Activated CD8-positive, alpha-beta memory T cell treated with anti-CD3 and anti-CD28 coated beads for 36 hours (primary cell): Measurements from ENCODE around the gene KRT1. TPM values are rescaled to one million over a fixed set of nuclear protein-coding genes. Genes with fewer than 3 reads are reported as not detected.
"Not testable (repeated sequence)": the region's sequence is repeated elsewhere in the genome, so short reads cannot be mapped to it uniquely, and the experiment has no call there.

Experiments used
- CTCF ChIA-PET: fragments of 350-600 bp; sonication (Branson Sonifier 250); formaldehyde crosslinking; loops from one replicate; lab custom pipeline; 2021; ENCODE audit warnings: antibody characterized with exemption; lab: Charles Lee
- POLR2A ChIA-PET: fragments of 350-600 bp; sonication (Branson Sonifier 250); formaldehyde crosslinking; loops from one replicate; lab custom pipeline; 2021; ENCODE audit warnings: antibody characterized with exemption; lab: Charles Lee
- total RNA-seq, 2 experiments: library from RNA; stranded (reverse); gene quantifications; one replicate each; pipeline ENCODE4 v1.2.3, GENCODE V29; 2021

KRT1 gene
- total RNA-seq, 2 experiments from 2014 or later, result not detected

DNA sequence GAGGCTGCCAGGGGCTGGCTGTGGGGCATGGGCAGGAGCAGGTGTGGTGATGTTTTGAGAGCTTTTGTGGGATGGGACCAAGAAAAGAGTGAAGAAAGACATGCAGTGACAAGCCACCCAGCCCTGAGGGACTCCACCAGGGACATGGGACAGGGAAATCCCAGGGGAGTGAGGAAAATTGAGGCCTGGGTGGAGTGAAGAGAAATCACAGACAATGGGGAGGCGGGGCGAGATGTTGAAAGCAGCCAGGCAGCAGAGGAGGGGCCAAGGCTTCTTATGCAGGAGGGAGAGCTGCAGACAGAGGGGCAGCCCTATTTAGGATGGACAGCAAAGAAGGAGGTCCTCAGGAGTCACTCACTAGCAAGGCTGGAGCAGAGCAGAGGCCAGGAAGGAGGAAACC, 4.2 kb upstream of the KRT1 start:
- CTCF ChIA-PET, result no interaction called here
- POLR2A ChIA-PET, result no interaction called here

DNA sequence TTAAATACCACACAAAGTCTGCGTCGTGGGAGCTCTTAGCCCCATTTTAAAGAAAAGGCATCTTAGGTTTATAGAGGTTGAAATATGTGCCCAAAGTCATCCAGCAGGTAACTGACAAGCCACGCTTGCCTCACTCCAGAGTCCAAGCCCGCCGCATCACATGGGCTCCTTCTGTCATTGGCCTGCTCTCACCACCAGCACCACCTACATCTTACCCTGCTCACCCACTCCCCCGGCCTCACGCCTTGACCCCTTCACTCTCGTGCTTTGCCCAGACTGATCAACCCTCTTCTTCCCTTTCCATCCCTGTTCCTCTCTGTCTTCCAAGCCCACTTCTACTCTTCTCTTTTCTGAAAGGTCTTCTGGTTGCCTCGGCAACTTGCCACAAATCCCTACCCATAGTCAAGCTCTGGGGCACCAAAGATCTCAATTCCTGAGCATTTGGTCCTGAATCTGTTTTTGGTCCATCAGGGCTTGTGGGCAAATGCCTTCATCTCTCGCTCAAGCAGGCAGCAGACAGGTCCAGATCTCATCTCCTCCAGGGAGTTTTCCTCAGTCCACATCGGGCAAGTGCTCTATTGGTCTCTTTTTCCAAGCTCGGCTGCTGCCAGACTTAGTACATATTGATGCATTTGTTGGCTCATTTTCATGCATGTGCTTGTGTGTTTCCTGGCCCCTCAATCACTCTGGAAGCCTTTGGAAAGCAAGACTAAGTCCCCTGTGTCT, 3.5 kb upstream of the KRT1 start:
- ChIA-PET POLR2A (no interaction called here), CTCF (no interaction called here)

DNA sequence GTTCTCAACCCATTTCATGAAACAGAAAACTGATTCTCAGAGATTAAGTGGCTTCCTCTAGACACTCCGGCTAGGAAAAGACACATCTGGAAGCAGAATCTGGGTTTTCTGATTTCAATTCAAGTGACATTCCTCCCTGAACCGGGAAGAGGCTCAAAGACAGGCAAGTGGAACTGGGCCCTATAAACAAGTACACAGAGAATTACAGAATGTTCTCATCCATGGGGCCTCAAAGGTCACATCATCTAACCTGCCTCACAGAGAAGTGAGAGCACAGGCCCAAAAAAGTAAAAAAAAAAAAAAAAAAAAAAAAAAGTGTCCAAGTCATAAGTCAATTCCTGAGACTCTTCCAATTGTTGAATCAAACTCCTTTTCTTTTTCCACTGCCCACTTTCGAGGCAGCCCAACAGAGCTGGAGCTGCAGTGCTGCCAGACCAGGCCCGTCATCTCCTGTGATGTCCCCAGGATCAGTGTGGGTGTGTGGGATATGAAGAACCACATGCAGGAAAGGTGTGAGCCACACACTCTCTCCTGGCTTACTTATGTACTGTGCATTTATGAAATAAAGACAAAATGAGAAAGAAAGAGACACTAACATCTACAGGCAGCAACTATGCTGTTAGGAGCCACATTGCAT, 2.8 kb upstream of the KRT1 start:
- CTCF ChIA-PET, result no interaction called here
- POLR2A ChIA-PET, result no interaction called here

DNA sequence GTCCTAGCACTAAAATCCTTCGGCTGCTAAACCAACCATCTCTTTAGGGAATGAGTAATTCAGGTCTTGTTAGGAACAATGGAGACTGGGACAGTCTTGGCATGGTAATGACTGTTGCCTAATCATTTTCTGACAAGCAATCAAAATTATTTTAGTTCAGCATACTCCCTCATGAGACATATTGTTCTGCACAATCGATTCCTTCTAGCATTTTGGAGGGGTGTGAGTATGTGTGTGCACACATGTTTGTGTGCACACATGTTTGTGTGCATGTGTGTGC, 2.1 kb upstream of the KRT1 start:
- ChIA-PET POLR2A (no interaction called here), CTCF (no interaction called here)

DNA sequence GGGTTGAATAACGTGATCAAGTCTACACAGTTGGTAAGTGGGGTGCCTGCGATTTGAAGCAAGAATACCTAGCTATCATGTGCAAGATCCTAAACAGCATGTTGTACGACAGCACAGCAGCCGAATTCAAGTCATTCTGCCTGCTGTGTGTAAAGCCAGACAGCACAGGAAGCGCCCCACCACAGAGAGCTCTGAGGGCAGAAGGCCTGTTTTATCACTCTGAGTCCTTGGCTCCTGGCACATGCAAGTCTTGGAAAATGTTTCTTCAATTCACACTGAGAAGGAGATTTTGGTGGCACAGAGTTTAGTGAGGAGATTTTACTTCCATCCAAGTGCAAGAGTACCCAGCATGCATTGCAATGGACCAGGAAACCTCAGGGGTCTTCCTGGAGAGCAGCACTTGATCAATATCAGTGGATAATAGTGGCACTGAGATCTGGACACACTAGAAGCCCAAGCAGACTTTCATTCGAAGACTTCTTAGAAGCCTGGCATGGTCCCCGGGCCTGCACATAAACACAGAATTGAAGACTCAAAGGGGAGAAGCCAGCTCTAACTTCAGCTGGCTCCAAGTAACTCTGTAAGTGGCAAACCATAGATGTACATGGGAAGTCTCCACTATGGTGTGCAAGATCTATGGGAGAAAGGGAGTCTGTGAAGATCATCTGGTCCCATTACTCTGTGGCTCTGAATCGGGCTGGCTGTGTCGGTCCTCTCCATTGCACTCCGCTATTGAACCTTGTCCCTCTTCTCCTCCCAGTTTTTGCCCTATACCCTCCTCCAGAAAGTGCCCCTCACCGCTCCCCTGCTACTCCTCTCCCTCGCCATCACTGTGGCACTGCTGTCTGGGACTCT, 1.5 kb upstream of the KRT1 start:
- POLR2A ChIA-PET, result no interaction called here

DNA sequence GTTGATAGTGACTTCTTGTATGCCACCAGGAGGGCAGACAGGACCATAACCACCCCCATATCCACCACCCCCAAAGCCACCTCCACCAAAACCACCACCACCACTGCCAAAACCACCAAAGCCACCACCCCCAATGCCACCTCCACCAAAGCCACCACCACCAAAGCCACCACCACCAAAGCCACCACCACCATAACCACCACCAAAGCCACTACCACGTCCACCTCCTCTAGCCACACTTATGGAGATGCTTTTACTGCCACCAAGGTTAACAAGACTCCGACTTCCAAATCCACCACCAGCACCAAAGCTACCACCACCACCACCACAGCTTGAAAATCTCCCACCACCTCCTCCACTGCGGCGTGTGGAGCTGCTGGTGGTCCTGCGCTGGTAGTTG, 332 bp downstream of the KRT1 start:
- POLR2A ChIA-PET, result no interaction called here
- CTCF ChIA-PET, result interaction anchor here (1.2 kb wide), 1 partner anchor 186 kb away, joined by 3 read pairs; no protein-coding TSS in a partner anchor

More for the DNA sequence above, 1.5 kb upstream of the KRT1 start:
- CTCF ChIA-PET, result no interaction called here

DNA sequence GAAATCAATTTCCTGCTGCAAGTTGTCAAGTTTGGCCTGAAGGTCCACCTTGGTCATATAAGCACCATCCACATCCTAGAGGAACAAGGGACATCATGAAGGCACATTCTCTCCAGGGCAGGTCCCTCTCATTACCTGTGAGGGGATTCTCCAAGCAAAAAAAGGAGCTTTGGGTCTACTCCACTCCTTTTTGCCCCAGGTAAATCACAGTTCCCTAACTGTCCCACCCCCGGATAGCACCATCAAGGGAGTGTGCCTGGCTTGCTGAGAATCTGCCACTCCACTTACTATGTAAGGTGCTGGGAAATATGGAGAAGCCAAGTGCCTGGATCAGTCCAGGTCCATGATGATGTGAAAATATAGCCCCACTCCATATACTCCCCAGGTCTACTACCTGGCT, 2.5 kb downstream of the KRT1 start:
- CTCF ChIA-PET, result no interaction called here

DNA sequence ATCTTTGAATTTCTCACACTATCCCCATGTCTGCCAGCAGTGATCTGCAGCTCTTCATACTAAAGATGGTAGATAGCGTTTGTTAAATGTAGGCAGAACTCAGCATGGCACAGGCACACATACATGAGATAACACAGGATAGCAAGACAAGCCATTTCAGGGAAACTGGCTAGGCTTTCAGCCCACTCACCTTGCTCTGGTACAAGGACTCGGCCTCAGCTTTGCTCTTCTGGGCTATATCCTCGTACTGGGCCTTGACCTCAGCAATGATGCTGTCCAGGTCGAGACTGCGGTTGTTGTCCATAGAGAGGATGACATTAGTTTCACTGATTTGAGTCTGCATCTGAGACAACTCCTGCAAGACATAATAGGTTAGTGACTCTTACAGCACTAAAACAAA, 3.1 kb downstream of the KRT1 start:
- ChIA-PET POLR2A (no interaction called here), CTCF (no interaction called here)

More for the DNA sequence above, 2.5 kb downstream of the KRT1 start:
- POLR2A ChIA-PET, result no interaction called here

DNA sequence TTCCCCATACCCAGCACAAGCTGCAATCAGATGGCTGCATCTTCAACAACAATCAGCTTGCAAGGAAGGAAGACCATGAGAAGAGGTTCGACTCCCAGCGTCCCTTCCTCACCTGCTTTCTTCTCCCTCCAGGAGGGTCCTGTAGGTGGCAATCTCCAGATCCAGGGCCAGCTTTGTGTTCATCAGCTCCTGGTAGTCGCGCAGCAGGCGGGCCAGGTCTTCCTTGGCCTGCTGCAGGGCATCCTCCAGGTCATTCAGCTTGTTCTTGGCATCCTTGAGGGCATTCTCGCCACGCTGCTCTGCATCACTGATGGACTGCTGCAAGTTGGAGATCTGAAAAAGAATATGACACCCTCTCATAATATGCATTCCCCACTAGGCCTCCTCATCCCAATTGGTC, 4.0 kb downstream of the KRT1 start:
- ChIA-PET POLR2A (no interaction called here), CTCF (no interaction called here)

DNA sequence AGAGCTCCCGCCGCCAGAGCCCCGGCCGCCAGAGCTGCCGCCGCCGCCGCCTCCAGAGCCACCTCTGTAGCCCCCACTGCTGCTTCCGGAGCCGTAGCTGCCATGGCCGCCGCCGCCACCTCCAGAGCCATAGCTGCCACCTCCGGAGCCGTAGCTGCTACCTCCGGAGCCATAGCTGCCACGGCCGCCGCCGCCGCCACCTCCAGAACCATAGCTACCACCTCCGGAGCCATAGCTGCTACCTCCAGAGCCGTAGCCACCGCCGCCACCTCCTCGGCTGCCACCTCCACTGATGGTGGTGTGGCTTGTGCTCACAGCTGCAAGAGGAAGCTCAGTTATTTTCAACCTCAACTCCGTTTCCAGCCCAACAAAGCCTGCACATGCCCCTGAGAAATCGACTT, 4.9 kb downstream of the KRT1 start:
- POLR2A ChIA-PET, result no interaction called here
- CTCF ChIA-PET, result no interaction called here

DNA sequence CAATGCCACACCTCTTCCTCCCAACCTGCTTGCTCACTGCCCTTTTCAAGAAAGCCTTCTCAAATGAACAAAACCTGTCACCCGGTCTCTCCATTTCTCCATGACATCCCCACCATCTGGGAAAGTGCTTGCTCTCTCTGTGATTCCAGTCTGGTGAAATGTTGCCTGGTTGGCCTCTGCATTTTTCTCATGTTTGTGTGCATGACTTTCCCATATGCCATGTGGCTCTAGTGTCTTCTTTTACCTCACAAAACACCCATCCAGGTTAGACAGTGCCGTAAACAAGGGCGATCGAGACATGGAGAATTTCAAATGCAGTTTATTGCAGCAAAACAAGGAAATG, 5.8 kb downstream of the KRT1 start:
- ChIA-PET POLR2A (no interaction called here), CTCF (no interaction called here)

DNA sequence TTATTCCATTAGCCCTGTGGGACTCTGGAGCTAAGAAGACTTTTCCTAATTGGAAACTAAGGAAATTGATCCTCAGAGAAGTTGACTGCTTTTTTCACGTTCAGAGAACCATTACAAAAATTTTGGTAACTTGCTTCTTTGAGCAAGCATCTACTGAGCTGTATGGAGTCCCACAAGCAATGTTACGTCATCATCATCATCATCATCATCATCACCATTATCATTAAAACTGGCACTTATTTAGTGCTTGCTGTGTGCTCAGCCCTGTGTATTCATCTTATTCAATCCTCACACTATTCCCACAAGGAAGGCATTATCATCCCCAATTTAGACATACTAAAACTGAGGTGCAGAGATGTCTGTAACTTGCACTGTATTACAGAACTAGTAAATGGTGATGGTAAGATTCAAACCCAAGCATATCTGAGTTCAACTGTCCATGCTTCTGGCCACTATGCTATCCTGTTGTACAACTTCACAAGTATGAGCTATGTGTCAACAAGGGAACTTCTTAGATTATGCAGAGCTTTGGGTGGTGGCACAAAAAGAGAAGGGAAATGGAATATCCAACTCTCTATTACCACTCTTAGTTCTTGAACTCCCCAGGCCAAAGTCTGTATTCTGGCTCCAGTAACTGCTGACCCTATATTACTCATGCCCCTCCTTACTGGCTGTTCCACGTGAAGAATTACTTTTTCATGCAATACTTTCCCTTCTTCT, 6.3 kb downstream of the KRT1 start:
- ChIA-PET POLR2A (no interaction called here), CTCF (no interaction called here)

DNA sequence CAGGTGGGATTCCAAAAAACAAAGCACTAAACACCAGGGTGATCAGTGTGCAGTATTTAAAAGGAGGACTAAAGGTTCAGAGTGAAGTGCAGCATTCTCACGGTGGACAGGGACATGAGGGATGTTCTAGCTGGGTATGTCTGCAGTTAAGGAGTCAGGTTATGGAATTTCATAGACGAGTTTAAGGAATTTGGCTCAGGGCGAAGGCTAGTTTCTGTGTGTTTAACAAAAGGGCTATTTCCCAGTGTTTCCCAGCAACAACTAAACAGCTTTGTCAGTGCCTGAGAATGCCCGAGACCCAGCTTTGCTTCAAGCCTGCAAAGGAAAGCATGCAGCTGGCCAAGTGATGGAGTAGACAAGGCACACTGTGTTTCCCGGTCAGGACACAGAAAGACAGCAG, 7.0 kb downstream of the KRT1 start:
- ChIA-PET CTCF (no interaction called here), POLR2A (no interaction called here)

DNA sequence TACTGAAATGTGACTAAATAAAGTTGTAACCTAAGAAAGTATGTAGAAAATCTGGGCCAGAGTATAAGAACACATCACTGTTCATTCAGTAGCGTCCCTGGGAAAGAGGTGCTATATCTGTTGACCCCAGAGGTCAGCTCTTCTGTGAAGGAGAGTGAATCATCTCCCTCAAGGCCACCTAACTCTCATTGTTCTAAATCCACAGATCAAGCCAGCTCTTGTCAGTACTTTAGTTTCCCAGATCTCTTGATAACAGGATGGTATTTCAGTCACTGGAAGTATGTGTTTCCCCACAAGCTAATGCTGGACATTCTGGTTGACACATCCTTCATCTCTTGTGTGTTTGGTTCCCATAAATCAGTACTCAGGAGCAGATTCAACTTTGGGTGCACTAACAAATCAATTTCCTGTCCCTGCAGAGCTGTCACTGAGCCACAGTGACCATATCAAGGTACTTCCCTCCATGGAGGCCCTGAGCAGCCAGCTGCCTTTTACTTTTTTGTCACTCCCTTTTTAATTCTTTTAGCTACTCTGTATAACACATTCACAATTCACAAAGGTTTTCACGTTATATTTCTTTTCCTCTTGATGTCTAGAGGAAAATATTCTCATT, 7.8 kb downstream of the KRT1 start:
- ChIA-PET CTCF (no interaction called here), POLR2A (no interaction called here)

DNA sequence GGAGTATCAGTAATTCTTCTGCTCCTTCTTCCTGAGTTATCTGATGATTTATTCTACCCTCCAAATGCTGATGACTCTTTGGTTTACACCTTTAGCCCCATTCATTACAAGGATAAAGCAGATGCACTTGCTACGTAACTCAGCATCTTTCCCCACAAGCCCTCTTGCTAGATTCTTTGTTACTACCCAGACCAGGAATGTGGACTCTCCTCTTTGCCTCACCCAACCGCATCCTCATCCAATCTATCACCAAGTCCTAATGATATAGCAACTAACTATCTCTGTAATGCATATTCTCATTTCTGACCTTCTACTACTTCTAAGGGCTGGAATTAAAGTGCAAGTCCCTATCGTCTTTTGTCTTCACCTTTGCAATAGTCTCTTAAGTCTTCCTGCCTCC, 9.2 kb downstream of the KRT1 start:
- POLR2A ChIA-PET, result no interaction called here

DNA sequence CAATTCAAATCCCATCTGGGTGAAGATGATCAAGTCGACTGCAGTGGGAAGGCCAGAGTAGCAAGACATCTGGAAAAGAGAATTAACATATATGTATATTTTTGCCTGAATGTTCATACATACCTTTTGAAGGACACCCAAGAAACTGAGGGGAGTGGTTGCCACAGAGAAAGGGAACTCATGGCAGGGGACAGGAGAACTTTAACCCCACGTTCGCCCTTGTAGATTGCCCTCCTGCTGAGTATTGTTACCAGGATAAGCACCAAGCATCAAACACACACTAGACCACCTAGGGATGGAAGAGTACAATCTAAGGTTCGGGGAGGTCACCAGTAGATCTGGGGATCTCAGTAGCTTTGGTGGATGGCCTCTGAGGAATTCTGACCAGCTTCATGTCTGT, 9.7 kb downstream of the KRT1 start:
- CTCF ChIA-PET, result interaction anchor here (0.7 kb wide), 1 partner anchor 551 kb away, joined by 3 read pairs; no protein-coding TSS in a partner anchor
- POLR2A ChIA-PET, result no interaction called here

More for the DNA sequence above, 9.2 kb downstream of the KRT1 start:
- CTCF ChIA-PET, result no interaction called here

DNA sequence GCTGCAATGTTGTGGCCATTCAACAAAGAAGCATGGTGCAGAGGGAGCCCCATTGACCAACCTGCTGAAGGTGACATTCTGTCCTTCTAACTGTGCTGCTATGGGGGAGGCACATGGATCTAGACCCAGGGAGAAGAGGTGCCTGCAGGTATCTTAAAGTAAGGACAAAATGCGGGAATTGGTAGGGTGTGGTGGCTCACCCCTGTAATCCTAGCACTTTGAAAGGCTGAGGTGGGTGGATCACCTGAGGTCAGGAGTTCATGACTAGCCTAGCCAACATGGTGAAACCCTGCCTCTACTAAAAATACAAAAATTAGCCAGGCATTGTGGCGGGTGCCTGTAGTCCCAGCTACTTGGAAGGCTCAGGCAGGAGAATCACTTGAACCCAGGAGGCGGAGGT, 10.3 kb downstream of the KRT1 start:
- CTCF ChIA-PET, result interaction anchor here (0.7 kb wide), 1 partner anchor 550 kb away, joined by 3 read pairs; no protein-coding TSS in a partner anchor
- POLR2A ChIA-PET, result not testable (repeated sequence)

DNA sequence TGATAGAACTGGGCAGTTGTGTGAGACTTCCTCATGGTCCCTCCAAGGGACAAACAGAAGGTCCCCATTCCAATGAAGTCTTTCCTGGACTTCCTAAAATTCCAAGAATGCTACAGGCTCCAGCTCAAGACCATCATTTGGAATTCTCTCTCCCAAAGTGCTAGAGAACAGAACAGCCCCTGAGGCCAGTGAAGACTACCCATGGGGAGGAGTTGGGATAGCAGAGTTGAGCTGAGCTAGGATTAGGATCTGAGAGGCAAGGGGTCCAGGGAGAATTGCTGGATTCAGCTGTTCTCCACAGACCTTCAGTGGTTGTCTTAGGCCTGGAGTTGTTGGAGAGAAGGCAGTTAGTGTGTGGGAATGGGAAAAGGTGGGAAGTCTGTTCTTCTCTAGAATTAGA, 10.8 kb downstream of the KRT1 start:
- POLR2A ChIA-PET, result no interaction called here
- CTCF ChIA-PET, result no interaction called here

DNA sequence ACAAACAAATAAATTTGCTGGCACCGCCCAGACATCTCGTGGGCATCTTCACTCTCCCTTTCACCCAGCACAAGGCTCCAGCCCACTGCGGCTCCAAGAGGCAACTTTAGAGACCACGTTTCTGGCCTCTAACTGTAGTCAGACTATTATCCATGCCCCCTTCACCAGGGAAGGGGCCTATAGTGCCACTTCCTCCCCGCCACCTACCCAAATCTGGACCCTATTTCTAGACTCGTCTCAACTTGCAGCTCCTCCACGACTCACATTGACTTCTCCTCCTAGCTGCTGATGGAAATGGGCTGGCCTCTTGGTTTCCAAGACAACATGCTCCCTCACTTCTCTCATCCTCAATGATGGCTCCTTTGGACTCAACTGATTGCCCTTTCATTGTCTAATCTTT, 12.3 kb downstream of the KRT1 start:
- CTCF ChIA-PET, result no interaction called here

DNA sequence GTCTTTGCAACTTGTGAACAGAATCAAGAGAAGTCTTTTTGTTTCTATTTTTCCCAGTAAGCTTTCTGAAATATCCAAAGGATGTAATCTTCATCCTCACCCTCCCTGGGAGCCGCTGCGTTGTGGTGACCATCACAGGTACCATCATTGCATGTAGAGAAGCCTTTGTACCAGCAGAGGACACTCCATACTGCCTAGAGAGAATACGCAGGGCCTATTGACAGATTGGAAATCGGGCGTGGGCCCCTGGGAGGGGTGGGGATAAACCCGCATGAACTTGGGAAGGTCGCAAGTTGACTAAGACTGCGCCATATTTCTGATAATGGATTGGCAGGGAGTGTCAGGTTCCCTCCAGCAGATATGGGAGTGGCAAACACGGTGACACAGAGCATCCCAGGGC, 12.7 kb downstream of the KRT1 start:
- ChIA-PET CTCF (no interaction called here), POLR2A (no interaction called here)

More for the DNA sequence above, 12.3 kb downstream of the KRT1 start:
- POLR2A ChIA-PET, result no interaction called here
